H9 (cell line): Measurements from ENCODE around the gene GALNT16. TPM values are rescaled to one million over a fixed set of nuclear protein-coding genes. Genes with fewer than 3 reads are reported as not detected.

Source experiments
- DNase-seq: peaks from one replicate; pipeline ENCODE4 v3.0.0-alpha.2; 2017
- H2AFZ ChIP-seq: one replicate; pipeline ENCODE4 v1.6.1; 2013; ENCODE audit warnings: mild to moderate bottlenecking, low read length, control low read depth, moderate library complexity
- H2AK5ac ChIP-seq: 2 replicates; pipeline ENCODE4 v1.6.1; 2013; ENCODE audit warnings: low read length, control low read depth, mixed read lengths; ENCODE audit not compliant: insufficient read length
- H2BK120ac ChIP-seq: one replicate; pipeline ENCODE4 v1.6.1; 2013; ENCODE audit warnings: low read depth, mild to moderate bottlenecking, low read length, control low read depth, inconsistent platforms; ENCODE audit not compliant: poor library complexity, severe bottlenecking
- H2BK12ac ChIP-seq: 2 replicates; pipeline ENCODE4 v1.6.1; 2013; ENCODE audit warnings: low read length, control low read depth, mixed read lengths, low read depth; ENCODE audit not compliant: insufficient read length
- H2BK15ac ChIP-seq: 2 replicates; pipeline ENCODE4 v1.6.1; 2013; ENCODE audit warnings: low read depth, low read length, control low read depth
- H2BK20ac ChIP-seq: one replicate; pipeline ENCODE4 v1.6.1; 2013; ENCODE audit warnings: low read depth, mild to moderate bottlenecking, low read length, control low read depth, inconsistent platforms; ENCODE audit not compliant: poor library complexity, severe bottlenecking
- H2BK5ac ChIP-seq: 2 replicates; pipeline ENCODE4 v1.6.1; 2013; ENCODE audit warnings: low read length, control low read depth, mixed read lengths; ENCODE audit not compliant: insufficient read length
- H3K14ac ChIP-seq: 2 replicates; pipeline ENCODE4 v1.6.1; 2013; ENCODE audit warnings: low read length, control low read depth; ENCODE audit not compliant: insufficient read depth
- H3K18ac ChIP-seq: 2 replicates; pipeline ENCODE4 v1.6.1; 2013; ENCODE audit warnings: low read depth, mild to moderate bottlenecking, mixed read lengths, low read length, control low read depth; ENCODE audit not compliant: insufficient read length
- H3K23ac ChIP-seq: 2 replicates; pipeline ENCODE4 v1.6.1; 2013; ENCODE audit warnings: low read length, control low read depth, mixed read lengths, low read depth; ENCODE audit not compliant: insufficient read length
- H3K23me2 ChIP-seq: 2 replicates; pipeline ENCODE4 v1.6.1; 2013; ENCODE audit warnings: low read depth, mild to moderate bottlenecking, mixed read lengths, low read length, control low read depth; ENCODE audit not compliant: insufficient read length, poor library complexity, severe bottlenecking
- H3K27ac ChIP-seq: 2 replicates; pipeline ENCODE4 v1.5.1; 2013; ENCODE audit warnings: low read length, control low read depth, mixed read lengths, low read depth; ENCODE audit not compliant: insufficient read length
- H3K27me3 ChIP-seq: 2 replicates; pipeline ENCODE4 v1.6.1; 2013; ENCODE audit warnings: low read length, control low read depth, inconsistent platforms; ENCODE audit not compliant: insufficient read depth
- H3K4ac ChIP-seq: 2 replicates; pipeline ENCODE4 v1.6.1; 2013; ENCODE audit warnings: low read depth, mild to moderate bottlenecking, control low read depth, inconsistent platforms, low read length, moderate library complexity
- H3K4me1 ChIP-seq: 2 replicates; pipeline ENCODE4 v1.6.1; 2013; ENCODE audit warnings: low read length, control low read depth, inconsistent platforms; ENCODE audit not compliant: insufficient read depth
- H3K4me2 ChIP-seq: 2 replicates; pipeline ENCODE4 v1.6.1; 2013; ENCODE audit warnings: low read length, control low read depth, mixed read lengths; ENCODE audit not compliant: insufficient read length, insufficient read depth
- H3K56ac ChIP-seq: 2 replicates; pipeline ENCODE4 v1.6.1; 2013; ENCODE audit warnings: low read depth, mild to moderate bottlenecking, mixed read lengths, low read length, control low read depth; ENCODE audit not compliant: insufficient read length
- H3K79me1 ChIP-seq: 2 replicates; pipeline ENCODE4 v1.6.1; 2013; ENCODE audit warnings: low read depth, mild to moderate bottlenecking, moderate library complexity, low read length, control low read depth, inconsistent platforms; ENCODE audit not compliant: insufficient read depth, poor library complexity, severe bottlenecking
- H3K79me2 ChIP-seq: 2 replicates; pipeline ENCODE4 v1.6.1; 2013; ENCODE audit warnings: low read length, control low read depth, inconsistent platforms; ENCODE audit not compliant: insufficient read depth
- H3K9ac ChIP-seq: 2 replicates; pipeline ENCODE4 v1.6.1; 2013; ENCODE audit warnings: low read length, control low read depth, mixed read lengths; ENCODE audit not compliant: insufficient read length; ENCODE audit errors: extremely low read depth
- H3K9me3 ChIP-seq: one replicate; pipeline ENCODE4 v1.6.1; 2013; ENCODE audit warnings: low read depth, low read length, inconsistent platforms; ENCODE audit not compliant: control insufficient read depth
- H3T11ph ChIP-seq: one replicate; pipeline ENCODE4 v1.6.1; 2013; ENCODE audit warnings: mild to moderate bottlenecking, low read length, control low read depth, inconsistent platforms
- H4K20me1 ChIP-seq: one replicate; pipeline ENCODE4 v1.6.1; 2013; ENCODE audit not compliant: control insufficient read depth, insufficient read length, insufficient read depth
- H4K5ac ChIP-seq: 2 replicates; pipeline ENCODE4 v1.6.1; 2013; ENCODE audit warnings: low read depth, mild to moderate bottlenecking, mixed read lengths, low read length, control low read depth; ENCODE audit not compliant: insufficient read length
- H4K8ac ChIP-seq: replicated peaks from 2 replicates; pipeline ENCODE4 v1.6.1; 2013; ENCODE audit warnings: low read length, control low read depth, mixed read lengths, low read depth; ENCODE audit not compliant: insufficient read length
- H4K91ac ChIP-seq: 2 replicates; pipeline ENCODE4 v1.6.1; 2013; ENCODE audit warnings: low read depth, mild to moderate bottlenecking, moderate library complexity, mixed read lengths, low read length, control low read depth; ENCODE audit not compliant: insufficient read length
- H3K27ac Mint-ChIP-seq, 3 experiments: 2 replicates in 2 of 3; 3 replicates in 1 of 3; pipeline ENCODE4 v1.8.0; 2020 to 2021; ENCODE audit warnings: mixed read lengths in 3 of 3, mild to moderate bottlenecking in 1 of 3, moderate library complexity in 1 of 3
- H3K27me3 Mint-ChIP-seq: 2 replicates; pipeline ENCODE4 v1.8.0; 2021; ENCODE audit warnings: low read depth, mild to moderate bottlenecking, moderate library complexity, mixed read lengths
- H3K36me3 Mint-ChIP-seq, 3 experiments: 2 replicates in 2 of 3; 3 replicates in 1 of 3; pipeline ENCODE4 v1.8.0; 2020 to 2021; ENCODE audit warnings: low read depth in 3 of 3, mixed read lengths in 3 of 3; ENCODE audit not compliant: insufficient read depth in 1 of 3
- H3K4me1 Mint-ChIP-seq, 2 experiments: 2 replicates each; pipeline ENCODE4 v1.8.0; 2020; ENCODE audit warnings: mixed read lengths in 2 of 2
- H3K4me3 Mint-ChIP-seq, 2 experiments: 2 replicates in 1 of 2; 3 replicates in 1 of 2; pipeline ENCODE4 v1.8.0; 2020 to 2021; ENCODE audit warnings: mild to moderate bottlenecking in 2 of 2, mixed read lengths in 2 of 2, moderate library complexity in 1 of 2
- H3K9me3 Mint-ChIP-seq, 2 experiments: 2 replicates in 1 of 2; 3 replicates in 1 of 2; pipeline ENCODE4 v1.8.0; 2020; ENCODE audit warnings: mild to moderate bottlenecking in 2 of 2, mixed read lengths in 2 of 2, moderate library complexity in 1 of 2
- WGBS: extraction: QIAGEN DNeasy Blood & Tissue Kit; methylation state at CpG from one replicate; pipeline ENCODE4 v1.1.7; 2013; ENCODE audit warnings: missing lambda C conversion rate, low lambda C conversion rate, mixed read lengths; ENCODE audit not compliant: insufficient read length; ENCODE audit errors: extremely low coverage; 5-methylcytosine and 5-hydroxymethylcytosine counted together
- total RNA-seq: library from RNA; stranded (reverse); gene quantifications from 2 replicates; pipeline ENCODE4 v1.2.1, GENCODE V29; 2021
- TF ChIP-seq, protein P1 (sequence below): fragments of 200-600 bp; sonication (generic); conservative IDR thresholded peaks from 3 replicates; pipeline ENCODE4 v1.8.0; 2021; ENCODE audit warnings: antibody characterized with exemption, mild to moderate bottlenecking

Gene GALNT16
- total RNA-seq, 1 experiment from 2014 or later, result 2.3 TPM

DNA sequence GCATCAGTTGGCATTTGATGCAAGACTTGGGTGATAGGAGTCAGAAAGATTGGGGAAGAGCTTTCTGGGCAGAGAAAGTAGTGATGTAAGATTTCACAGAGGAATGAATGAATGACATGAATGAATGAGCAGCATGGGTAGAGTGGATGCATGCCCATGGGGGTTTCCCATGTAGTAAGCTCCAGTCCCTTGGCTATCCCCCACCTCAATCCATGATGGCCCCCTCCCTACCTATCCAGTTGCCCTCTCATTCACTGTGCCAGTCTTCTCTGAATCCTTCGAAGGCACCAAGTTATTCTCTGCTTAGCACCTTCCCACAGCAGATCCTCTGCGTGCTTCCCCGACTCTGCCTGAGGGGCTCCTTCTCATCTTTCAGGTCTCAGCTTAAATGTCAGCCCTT lies 106.1 kb downstream of the GALNT16 start:
- Mint-ChIP-seq H3K4me1 (peaks cover 3 to 4% of the 10 kb centered on the region in 2 experiments), H3K4me3 (no peak overlapping the region), H3K36me3 (no peaks in the 10 kb centered on the region; a peak in 1 of 7 replicates), H3K27me3 (no peaks in the 10 kb centered on the region; the same call in 1 of the 2 replicates), H3K9me3 (no peaks in the 10 kb centered on the region), H3K27ac (no peak overlapping the region)
- no peak overlapping the region for H3K4ac ChIP-seq
- H3K9me3 ChIP-seq, result no peaks in the 10 kb centered on the region
- no peak overlapping the region for H3K23ac ChIP-seq
- WGBS, result no CpG with 5 or more reads among the region's 3 CpGs
- H3K18ac ChIP-seq, result no peak overlapping the region
- H3K4me2 ChIP-seq, result no peak overlapping the region
- H2AFZ ChIP-seq, result no peak overlapping the region
- H2BK20ac ChIP-seq, result no peak overlapping the region
- no peak overlapping the region for H4K5ac ChIP-seq
- DNase-seq, result no peak
- no peaks in the 10 kb centered on the region for H3K4me1 ChIP-seq
- H3K56ac ChIP-seq, result no peak overlapping the region
- H3K9ac ChIP-seq, result no peak overlapping the region
- H2BK5ac ChIP-seq, result no peak overlapping the region
- no peak overlapping the region for H2BK12ac ChIP-seq
- TF ChIP-seq, protein P1, sequence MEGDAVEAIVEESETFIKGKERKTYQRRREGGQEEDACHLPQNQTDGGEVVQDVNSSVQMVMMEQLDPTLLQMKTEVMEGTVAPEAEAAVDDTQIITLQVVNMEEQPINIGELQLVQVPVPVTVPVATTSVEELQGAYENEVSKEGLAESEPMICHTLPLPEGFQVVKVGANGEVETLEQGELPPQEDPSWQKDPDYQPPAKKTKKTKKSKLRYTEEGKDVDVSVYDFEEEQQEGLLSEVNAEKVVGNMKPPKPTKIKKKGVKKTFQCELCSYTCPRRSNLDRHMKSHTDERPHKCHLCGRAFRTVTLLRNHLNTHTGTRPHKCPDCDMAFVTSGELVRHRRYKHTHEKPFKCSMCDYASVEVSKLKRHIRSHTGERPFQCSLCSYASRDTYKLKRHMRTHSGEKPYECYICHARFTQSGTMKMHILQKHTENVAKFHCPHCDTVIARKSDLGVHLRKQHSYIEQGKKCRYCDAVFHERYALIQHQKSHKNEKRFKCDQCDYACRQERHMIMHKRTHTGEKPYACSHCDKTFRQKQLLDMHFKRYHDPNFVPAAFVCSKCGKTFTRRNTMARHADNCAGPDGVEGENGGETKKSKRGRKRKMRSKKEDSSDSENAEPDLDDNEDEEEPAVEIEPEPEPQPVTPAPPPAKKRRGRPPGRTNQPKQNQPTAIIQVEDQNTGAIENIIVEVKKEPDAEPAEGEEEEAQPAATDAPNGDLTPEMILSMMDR, result no peak
- H3T11ph ChIP-seq, result no peak overlapping the region
- no peak overlapping the region for H2AK5ac ChIP-seq
- no peak overlapping the region for H4K8ac ChIP-seq
- H3K27ac ChIP-seq, result no peak overlapping the region
- no peak overlapping the region for H4K91ac ChIP-seq
- H2BK120ac ChIP-seq, result no peak overlapping the region
- H3K79me2 ChIP-seq, result no peaks in the 10 kb centered on the region
- H3K79me1 ChIP-seq, result no peaks in the 10 kb centered on the region
- no peaks in the 10 kb centered on the region for H4K20me1 ChIP-seq
- no peak overlapping the region for H3K14ac ChIP-seq
- H3K27me3 ChIP-seq, result no peaks in the 10 kb centered on the region
- H2BK15ac ChIP-seq, result no peak overlapping the region
- no peaks in the 10 kb centered on the region for H3K23me2 ChIP-seq
